ENCODE measurements around the gene ACO1.

The ACO1 gene

GRCh38 chr9:32394381-32395049 lies 10.1 kb downstream of the ACO1 start:
- TF ChIP-seq POLR2A (IDR thresholded peaks at IDR 0.05; ENCODE audit: low read length) = no peak
- no peak for TF ChIP-seq GATA1 (IDR thresholded peaks at IDR 0.05; ENCODE audit: low read depth, low read length)
- DNase-seq = no peak

GRCh38 chr9:32395510-32396216 lies 11.2 kb downstream of the ACO1 start:
- TF ChIP-seq GATA1 (IDR thresholded peaks at IDR 0.05; ENCODE audit: low read depth, low read length) (no peak), POLR2A (IDR thresholded peaks at IDR 0.05; ENCODE audit: low read length) (no peak)
- DNase-seq = peak in 1 of 2 experiments; percentile 7

- no peak for TF ChIP-seq GATA1 (IDR thresholded peaks at IDR 0.05; ENCODE audit: low read depth, low read length)
- no peak for TF ChIP-seq POLR2A (IDR thresholded peaks at IDR 0.05; ENCODE audit: low read length)
- DNase-seq = peak in 1 of 2 experiments; percentile 7
Measured at GRCh38 chr9:32398207-32398606, 13.8 kb downstream of the ACO1 start.

GRCh38 chr9:32399110-32399815 lies 14.8 kb downstream of the ACO1 start:
- TF ChIP-seq POLR2A (IDR thresholded peaks at IDR 0.05; ENCODE audit: low read length) (no peak), GATA1 (IDR thresholded peaks at IDR 0.05; ENCODE audit: low read depth, low read length) (no peak)
- DNase-seq = no peak

- TF ChIP-seq GATA1 (IDR thresholded peaks at IDR 0.05; ENCODE audit: low read depth, low read length) = no peak
- no peak for TF ChIP-seq POLR2A (IDR thresholded peaks at IDR 0.05; ENCODE audit: low read length)
- no peak for DNase-seq
Measured at GRCh38 chr9:32401488-32401887, 17.0 kb downstream of the ACO1 start.

GRCh38 chr9:32403567-32404260 lies 19.3 kb downstream of the ACO1 start:
- DNase-seq = no peak
- TF ChIP-seq GATA1 (IDR thresholded peaks at IDR 0.05; ENCODE audit: low read depth, low read length) (no peak), POLR2A (IDR thresholded peaks at IDR 0.05; ENCODE audit: low read length) (no peak)

- no peak for TF ChIP-seq POLR2A (IDR thresholded peaks at IDR 0.05; ENCODE audit: low read length)
- TF ChIP-seq GATA1 (IDR thresholded peaks at IDR 0.05; ENCODE audit: low read depth, low read length) = no peak
- DNase-seq = no peak
Measured at GRCh38 chr9:32404402-32404801, 20.0 kb downstream of the ACO1 start.

- DNase-seq = no peak
- TF ChIP-seq GATA1 (IDR thresholded peaks at IDR 0.05; ENCODE audit: low read depth, low read length) = no peak
- no peak for TF ChIP-seq POLR2A (IDR thresholded peaks at IDR 0.05; ENCODE audit: low read length)
Measured at GRCh38 chr9:32404856-32405255, 20.4 kb downstream of the ACO1 start.

GRCh38 chr9:32405506-32405905 lies 21.1 kb downstream of the ACO1 start:
- DNase-seq = no peak
- TF ChIP-seq POLR2A (IDR thresholded peaks at IDR 0.05; ENCODE audit: low read length) = no peak
- TF ChIP-seq GATA1 (IDR thresholded peaks at IDR 0.05; ENCODE audit: low read depth, low read length) = no peak

GRCh38 chr9:32406046-32406445 lies 21.6 kb downstream of the ACO1 start:
- DNase-seq = no peak

GRCh38 chr9:32411753-32412152 lies 27.3 kb downstream of the ACO1 start:
- no peak for TF ChIP-seq GATA1 (IDR thresholded peaks at IDR 0.05; ENCODE audit: low read depth, low read length)
- TF ChIP-seq POLR2A (IDR thresholded peaks at IDR 0.05; ENCODE audit: low read length) = no peak
- DNase-seq = no peak

More at GRCh38 chr9:32406046-32406445, 21.6 kb downstream of the ACO1 start:
- TF ChIP-seq POLR2A (IDR thresholded peaks at IDR 0.05; ENCODE audit: low read length) (no peak), GATA1 (IDR thresholded peaks at IDR 0.05; ENCODE audit: low read depth, low read length) (no peak)

GRCh38 chr9:32412440-32412839 lies 28.0 kb downstream of the ACO1 start:
- no peak for TF ChIP-seq GATA1 (IDR thresholded peaks at IDR 0.05; ENCODE audit: low read depth, low read length)
- TF ChIP-seq POLR2A (IDR thresholded peaks at IDR 0.05; ENCODE audit: low read length) = no peak
- DNase-seq = no peak

GRCh38 chr9:32413424-32413823 lies 29.0 kb downstream of the ACO1 start:
- TF ChIP-seq GATA1 (IDR thresholded peaks at IDR 0.05; ENCODE audit: low read depth, low read length) (no peak), POLR2A (IDR thresholded peaks at IDR 0.05; ENCODE audit: low read length) (no peak)

GRCh38 chr9:32414856-32415255 lies 30.4 kb downstream of the ACO1 start:
- TF ChIP-seq GATA1 (IDR thresholded peaks at IDR 0.05; ENCODE audit: low read depth, low read length) = no peak
- TF ChIP-seq POLR2A (IDR thresholded peaks at IDR 0.05; ENCODE audit: low read length) = no peak
- DNase-seq = no peak

More at GRCh38 chr9:32413424-32413823, 29.0 kb downstream of the ACO1 start:
- no peak for DNase-seq

Data from erythroblast (primary cell).